HG02759 (cell line): ENCODE data around the gene ZNF213.
"Not testable (repeated sequence)": the region's sequence is repeated elsewhere in the genome, so short reads cannot be mapped to it uniquely, and the experiment has no call there.

Source experiments
- ATAC-seq: cut with Tn5 transposase; IDR thresholded peaks from one replicate; pipeline ENCODE4 v1.9.1; 2021; ENCODE audit warnings: mild to moderate bottlenecking, moderate library complexity; ENCODE audit not compliant: unreplicated experiment

ZNF213 gene

GRCh38 chr16:3129137-3130131, 5.4 kb upstream of the ZNF213 start:
- peak; percentile 54 for ATAC-seq

DNA sequence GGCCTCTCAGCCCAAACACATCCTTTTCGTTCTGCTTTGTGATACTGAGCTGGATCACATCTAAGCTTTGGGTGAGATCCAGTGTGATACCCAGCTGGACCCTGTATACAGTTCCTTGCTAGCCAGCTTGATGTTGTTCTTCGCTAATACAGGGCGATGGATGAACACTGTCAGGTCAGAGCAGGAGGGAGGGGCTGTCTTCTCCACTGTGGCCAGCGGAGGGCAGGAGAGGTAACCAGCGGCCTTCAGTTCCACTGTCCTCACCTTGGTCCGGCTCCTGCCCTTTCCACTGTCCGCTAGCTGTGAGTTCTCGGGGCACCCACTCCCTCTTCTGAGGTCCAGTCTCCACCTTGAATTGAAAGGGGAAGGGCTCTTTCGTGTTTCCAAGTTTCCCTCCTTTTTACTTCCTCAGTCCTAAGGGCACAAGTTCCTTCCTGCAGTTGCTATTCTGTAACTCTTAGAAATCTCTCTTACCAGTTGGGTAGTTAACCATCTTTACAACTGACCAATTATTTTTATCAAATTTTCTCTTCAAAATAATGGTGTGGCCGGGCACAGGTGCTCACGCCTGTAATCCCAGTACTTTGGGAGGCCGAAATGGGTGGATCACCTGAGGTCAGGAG, 3.0 kb upstream of the ZNF213 start:
- ATAC-seq: no peak

DNA sequence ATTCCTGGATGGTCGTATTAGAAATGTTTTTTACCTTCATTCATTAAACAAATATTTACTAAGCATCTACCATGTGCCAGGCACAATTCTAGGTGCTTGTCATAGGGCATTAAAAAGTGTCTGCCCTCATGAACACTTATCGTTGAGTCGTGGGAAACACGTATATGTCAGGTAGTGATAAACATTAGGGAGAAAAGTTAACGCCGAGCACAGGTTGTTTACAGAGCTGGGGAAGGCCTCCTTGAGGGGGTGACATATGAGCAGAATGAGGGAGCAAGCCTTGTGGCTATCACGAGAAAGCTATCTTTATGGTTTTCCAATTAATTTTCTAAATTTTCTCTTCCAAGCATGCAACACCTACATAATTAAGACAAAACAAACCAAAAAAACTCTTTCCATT, 985 bp upstream of the ZNF213 start:
- no peak for ATAC-seq

- no peak for ATAC-seq
Measured at GRCh38 chr16:3135126-3135715, 392 bp downstream of the ZNF213 start.

DNA sequence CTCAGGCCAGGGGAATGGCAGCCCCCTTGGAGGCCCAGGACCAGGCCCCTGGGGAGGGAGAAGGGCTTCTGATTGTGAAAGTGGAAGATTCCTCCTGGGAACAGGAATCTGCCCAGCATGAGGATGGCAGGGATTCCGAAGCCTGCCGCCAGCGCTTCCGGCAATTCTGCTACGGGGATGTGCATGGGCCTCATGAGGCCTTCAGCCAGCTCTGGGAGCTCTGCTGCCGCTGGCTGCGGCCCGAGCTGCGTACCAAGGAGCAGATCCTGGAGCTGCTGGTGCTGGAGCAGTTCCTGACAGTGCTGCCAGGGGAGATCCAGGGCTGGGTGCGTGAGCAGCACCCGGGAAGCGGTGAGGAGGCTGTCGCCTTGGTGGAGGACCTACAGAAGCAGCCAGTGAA, 2.4 kb downstream of the ZNF213 start:
- no peak for ATAC-seq

DNA sequence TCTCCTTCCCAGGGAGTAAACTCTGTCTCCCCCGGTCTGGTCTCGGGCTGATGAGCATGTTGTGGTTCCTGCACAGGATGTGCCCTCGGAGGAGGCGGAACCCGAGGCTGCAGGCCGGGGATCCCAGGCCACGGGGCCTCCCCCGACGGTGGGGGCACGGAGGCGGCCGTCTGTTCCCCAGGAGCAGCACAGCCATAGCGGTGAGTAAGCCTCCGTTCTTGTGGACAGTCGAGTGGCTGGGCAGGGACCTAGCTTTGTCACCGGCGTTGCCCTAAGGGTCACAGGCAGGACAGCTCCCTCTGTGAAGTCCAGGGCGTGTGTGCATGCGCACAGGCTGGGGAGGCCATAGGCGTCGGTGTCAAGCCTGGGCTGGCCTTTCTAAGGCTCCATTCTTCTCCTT, 3.5 kb downstream of the ZNF213 start:
- ATAC-seq: no peak

DNA sequence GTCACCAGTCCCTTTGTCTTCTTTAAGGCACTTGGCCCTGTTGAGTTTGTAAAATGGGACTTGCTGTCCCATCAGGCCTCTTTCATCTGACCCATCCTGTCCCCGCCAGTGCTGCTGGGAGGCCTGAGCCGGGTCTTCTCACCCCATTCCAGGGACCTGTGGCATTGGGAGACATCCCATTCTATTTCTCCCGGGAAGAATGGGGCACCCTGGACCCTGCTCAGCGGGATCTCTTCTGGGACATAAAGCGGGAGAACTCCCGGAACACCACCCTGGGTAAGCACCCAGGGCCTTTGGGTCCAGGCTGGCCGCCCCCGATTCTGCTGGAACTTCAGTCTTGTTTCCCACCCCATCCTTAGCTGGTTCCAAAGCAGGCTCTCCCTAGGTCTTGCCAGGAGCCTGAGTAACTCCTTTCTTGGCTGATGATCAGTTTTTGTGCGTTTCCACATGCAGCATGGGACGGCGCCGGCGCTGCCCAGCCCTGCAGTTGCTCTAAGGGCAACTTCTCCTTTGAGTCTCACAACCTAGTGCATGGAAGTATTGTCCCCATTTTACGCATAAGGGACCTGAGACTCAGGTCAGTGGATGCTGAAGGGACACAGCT, 4.1 kb downstream of the ZNF213 start:
- no peak for ATAC-seq

GRCh38 chr16:3139561-3139960, 4.7 kb downstream of the ZNF213 start:
- not testable (repeated sequence) for ATAC-seq

DNA sequence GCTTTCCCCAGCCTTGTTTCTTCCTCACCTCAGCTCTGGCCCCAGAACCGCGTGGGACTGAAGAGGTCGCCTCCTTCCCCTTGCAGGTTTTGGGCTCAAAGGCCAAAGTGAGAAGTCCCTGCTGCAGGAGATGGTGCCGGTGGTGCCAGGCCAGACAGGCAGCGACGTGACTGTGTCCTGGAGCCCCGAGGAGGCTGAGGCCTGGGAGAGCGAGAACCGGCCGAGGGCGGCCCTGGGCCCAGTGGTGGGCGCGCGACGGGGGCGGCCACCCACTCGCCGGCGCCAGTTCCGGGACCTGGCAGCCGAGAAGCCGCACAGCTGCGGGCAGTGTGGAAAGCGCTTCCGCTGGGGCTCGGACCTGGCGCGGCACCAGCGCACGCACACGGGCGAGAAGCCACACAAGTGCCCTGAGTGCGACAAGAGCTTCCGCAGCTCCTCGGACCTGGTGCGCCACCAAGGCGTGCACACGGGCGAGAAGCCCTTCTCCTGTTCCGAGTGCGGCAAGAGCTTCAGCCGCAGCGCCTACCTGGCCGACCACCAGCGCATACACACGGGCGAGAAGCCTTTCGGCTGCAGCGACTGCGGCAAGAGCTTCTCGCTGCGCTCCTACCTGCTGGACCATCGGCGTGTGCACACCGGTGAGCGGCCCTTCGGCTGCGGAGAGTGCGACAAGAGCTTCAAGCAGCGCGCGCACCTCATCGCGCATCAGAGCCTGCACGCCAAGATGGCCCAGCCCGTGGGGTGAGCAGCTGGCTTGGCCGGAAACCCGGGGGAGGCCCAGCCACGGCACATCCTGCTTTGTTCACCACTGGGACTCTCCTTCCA, 6.0 kb downstream of the ZNF213 start:
- ATAC-seq: no peak

- ATAC-seq: no peak
Measured at GRCh38 chr16:3141781-3142311, 7.0 kb downstream of the ZNF213 start.

GRCh38 chr16:3142327-3142726, 7.5 kb downstream of the ZNF213 start:
- no peak for ATAC-seq

GRCh38 chr16:3142770-3143169, 7.9 kb downstream of the ZNF213 start:
- no peak for ATAC-seq

GRCh38 chr16:3143189-3143588, 8.4 kb downstream of the ZNF213 start:
- no peak for ATAC-seq

- ATAC-seq: no peak
Measured at GRCh38 chr16:3143598-3144320, 8.9 kb downstream of the ZNF213 start.

DNA sequence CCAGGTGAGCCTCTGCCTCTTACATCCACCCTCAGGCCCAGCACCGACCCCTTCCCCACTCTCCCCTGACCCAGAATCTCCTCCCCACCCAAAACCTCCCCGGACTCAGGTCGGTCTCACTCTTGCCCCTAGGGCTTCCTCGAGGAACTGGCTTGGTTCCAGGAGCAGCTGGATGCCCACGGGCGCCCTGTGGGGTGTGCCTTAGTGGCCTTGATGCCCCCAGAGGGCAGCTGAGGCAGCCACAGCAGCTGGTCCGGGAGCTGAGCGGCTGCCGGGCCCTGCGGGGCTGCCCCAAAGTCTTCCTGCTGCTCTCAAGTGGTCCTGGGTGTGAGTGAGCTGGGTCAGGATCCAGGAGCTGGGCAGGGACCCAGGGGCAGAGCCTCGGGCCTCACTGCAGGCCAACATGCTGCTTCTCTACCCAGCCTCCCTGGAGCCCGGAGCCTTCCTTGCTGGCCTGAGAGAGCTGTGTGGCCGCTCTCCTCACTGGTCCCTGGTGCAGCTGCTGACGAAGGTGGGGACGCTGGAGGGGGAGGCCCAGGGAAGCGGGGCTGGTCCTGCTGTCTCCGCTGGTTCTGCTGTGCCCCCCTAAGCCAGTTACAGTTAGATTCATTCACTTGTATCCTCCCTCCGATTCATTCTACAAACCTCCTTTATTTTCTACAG, 9.6 kb downstream of the ZNF213 start:
- ATAC-seq: no peak

GRCh38 chr16:3145151-3145550, 10.3 kb downstream of the ZNF213 start:
- no peak for ATAC-seq

DNA sequence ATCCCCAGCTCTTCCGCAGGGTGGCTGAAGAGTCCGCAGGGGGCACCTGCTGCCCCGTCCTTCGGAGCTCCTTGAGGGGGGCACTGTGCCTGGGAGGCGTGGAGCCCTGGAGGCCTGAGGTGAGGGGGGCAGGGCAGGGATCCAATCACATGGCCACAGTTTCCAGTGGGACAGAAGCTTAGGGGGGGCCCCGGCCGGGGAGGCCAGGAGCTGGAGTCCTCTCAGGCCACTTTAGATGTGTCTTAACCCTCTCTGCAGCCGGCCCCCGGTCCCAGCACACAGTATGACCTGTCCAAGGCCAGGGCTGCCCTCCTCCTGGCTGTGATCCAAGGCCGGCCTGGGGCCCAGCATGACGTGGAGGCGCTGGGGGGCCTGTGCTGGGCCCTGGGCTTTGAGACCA, 10.8 kb downstream of the ZNF213 start:
- ATAC-seq: no peak

- no peak for ATAC-seq
Measured at GRCh38 chr16:3147046-3147756, 12.4 kb downstream of the ZNF213 start.

- no peak for ATAC-seq
Measured at GRCh38 chr16:3147757-3148104, 12.9 kb downstream of the ZNF213 start.
